K562 (cell line): ENCODE measurements around the gene ZNF723.

Experiments used
- BHLHE40 ChIP-seq: IDR thresholded peaks from 2 replicates; pipeline ENCODE4 v1.6.1; 2011; ENCODE audit warnings: low read length, improper control_type of control experiment
- CTCF ChIP-seq, 3 experiments: IDR thresholded peaks in 2 of 3; conservative IDR thresholded peaks in 1 of 3; 2 replicates each; pipeline ENCODE4 v1.5.1; 2011 to 2012; ENCODE audit warnings: low read length in 3 of 3, mild to moderate bottlenecking in 3 of 3, control low read depth in 2 of 3, improper control_type of control experiment in 1 of 3, inconsistent platforms in 1 of 3, low read depth in 1 of 3, mixed read lengths in 1 of 3, moderate library complexity in 1 of 3; ENCODE audit not compliant: insufficient read depth in 2 of 3
- EP300 ChIP-seq: IDR thresholded peaks from 2 replicates; pipeline ENCODE4 v1.6.1; 2012; ENCODE audit warnings: low read length, improper control_type of control experiment
- GABPA ChIP-seq: fragments of 200-800 bp; sonication (Bioruptor generic); conservative IDR thresholded peaks from 2 replicates; pipeline ENCODE4 v1.6.1; 2016; ENCODE audit warnings: low read depth, missing genetic modification characterization, missing compliant biosample characterization
- GTF3C2 ChIP-seq: IDR thresholded peaks from 3 replicates; pipeline ENCODE4 v1.6.1; 2011; ENCODE audit warnings: borderline replicate concordance, mild to moderate bottlenecking, moderate library complexity; ENCODE audit not compliant: insufficient read length; ENCODE audit errors: extremely low read depth
- HCFC1 ChIP-seq: IDR thresholded peaks from 2 replicates; pipeline ENCODE4 v1.6.1; 2012; ENCODE audit warnings: low read depth, low read length, improper control_type of control experiment
- HINFP ChIP-seq: fragments of 450-650 bp; conservative IDR thresholded peaks from 2 replicates; pipeline ENCODE4 v1.6.1; 2016; ENCODE audit warnings: missing genetic modification characterization, low read depth, mild to moderate bottlenecking, control low read depth, missing compliant biosample characterization
- POLR2AphosphoS2 ChIP-seq: IDR thresholded peaks from 2 replicates; pipeline ENCODE4 v1.6.1; 2012; ENCODE audit warnings: low read length, improper control_type of control experiment
- RFX7 ChIP-seq: fragments of 250-450 bp; sonication (Bioruptor Pico); IDR thresholded peaks from 2 replicates; pipeline ENCODE4 v1.5.1; 2021; ENCODE audit warnings: mild to moderate bottlenecking
- SMAD1 ChIP-seq: fragments of 150-350 bp; IDR thresholded peaks from 2 replicates; pipeline ENCODE4 v1.6.1; 2014; ENCODE audit warnings: low read length, low read depth; ENCODE audit not compliant: partially characterized antibody
- TAF15 ChIP-seq: fragments of 200-400 bp; formaldehyde crosslinking; IDR thresholded peaks from 2 replicates; pipeline ENCODE4 v1.6.1; 2017; ENCODE audit warnings: mild to moderate bottlenecking, low read depth, low read length, moderate library complexity
- TAF9B ChIP-seq: fragments of 450-650 bp; IDR thresholded peaks from 2 replicates; pipeline ENCODE4 v1.6.1; 2018; ENCODE audit warnings: mild to moderate bottlenecking; ENCODE audit not compliant: partially characterized antibody
- TCF7 ChIP-seq: sonication (generic); IDR thresholded peaks from 2 replicates; pipeline ENCODE4 v1.6.1; 2016; ENCODE audit warnings: antibody characterized with exemption, borderline replicate concordance
- ZBTB43 ChIP-seq: sonication (generic); formaldehyde crosslinking; IDR thresholded peaks from 2 replicates; pipeline ENCODE4 v1.8.0; 2023; ENCODE audit warnings: mild to moderate bottlenecking, missing genetic modification reagents

- TF ChIP-seq GTF3C2, result no peak
- TF ChIP-seq EP300, result no peak
- no peak for TF ChIP-seq HINFP (tag)
- TF ChIP-seq HCFC1, result no peak
- TF ChIP-seq TAF9B, result no peak
- no peak for TF ChIP-seq CTCF (IDR thresholded peaks at IDR 0.05 in 2 of 3, conservative IDR thresholded peaks at IDR 0.05 in 1 of 3; ENCODE audit: insufficient read depth in 2 of 3, low read depth in 1 of 3, low read length in 3 of 3)
- no peak for TF ChIP-seq POLR2AphosphoS2
- no peak for TF ChIP-seq TCF7
- TF ChIP-seq BHLHE40, result no peak
- no peak for TF ChIP-seq ZBTB43
- TF ChIP-seq RFX7 (CRISPR knock-in tag), result no peak
- no peak for TF ChIP-seq GABPA (tag)
- no peak for TF ChIP-seq TAF15
- no peak for TF ChIP-seq SMAD1
Observed at GRCh38 chr19:22783651-22784410, 48.3 kb upstream of the ZNF723 start, which contains the start of gene ZNF99.
